Activated naive CD4-positive, alpha-beta T cell treated with Interleukin-2 at 50 U/mL for 16 hours (primary cell): Measurements from ENCODE around the gene TTC39B.
A peak's percentile ranks its signal among the peaks of the same experiment; 100 is the strongest.

ENCODE experiments used
- DNase-seq: peaks from one replicate; pipeline ENCODE4 v3.0.0-alpha.2; 2020

TTC39B gene

GRCh38 chr9:15158064-15158463, 149.0 kb downstream of the TTC39B start:
- no peak for DNase-seq

GRCh38 chr9:15157381-15157780, 149.6 kb downstream of the TTC39B start:
- DNase-seq, result no peak

- no peak for DNase-seq
Measured at GRCh38 chr9:15156241-15156640, 150.8 kb downstream of the TTC39B start.

- no peak for DNase-seq
Measured at GRCh38 chr9:15155826-15156225, 151.2 kb downstream of the TTC39B start.

- DNase-seq, result no peak
Measured at GRCh38 chr9:15155323-15155722, 151.7 kb downstream of the TTC39B start.

GRCh38 chr9:15154677-15155076, 152.3 kb downstream of the TTC39B start:
- no peak for DNase-seq

- DNase-seq, result no peak
Measured at GRCh38 chr9:15153961-15154360, 153.1 kb downstream of the TTC39B start.

- no peak for DNase-seq
Measured at GRCh38 chr9:15150939-15151338, 156.1 kb downstream of the TTC39B start.

GRCh38 chr9:15149450-15149849, 157.6 kb downstream of the TTC39B start:
- DNase-seq, result no peak

GRCh38 chr9:15146268-15146700, 160.7 kb downstream of the TTC39B start:
- DNase-seq, result no peak

- DNase-seq, result no peak
Measured at GRCh38 chr9:15144622-15145061, 162.4 kb downstream of the TTC39B start.

- DNase-seq, result no peak
Measured at GRCh38 chr9:15142878-15143534, 164.0 kb downstream of the TTC39B start.

- DNase-seq, result no peak
Measured at GRCh38 chr9:15140051-15140450, 167.0 kb downstream of the TTC39B start.

GRCh38 chr9:15139469-15139868, 167.5 kb downstream of the TTC39B start:
- DNase-seq, result no peak

- no peak for DNase-seq
Measured at GRCh38 chr9:15138357-15138686, 168.7 kb downstream of the TTC39B start.

- no peak for DNase-seq
Measured at GRCh38 chr9:15137658-15138356, 169.2 kb downstream of the TTC39B start.

- no peak for DNase-seq
Measured at GRCh38 chr9:15137089-15137488, 169.9 kb downstream of the TTC39B start.

- DNase-seq, result no peak
Measured at GRCh38 chr9:15136646-15137045, 170.4 kb downstream of the TTC39B start.

- peak; percentile 25 for DNase-seq
Measured at GRCh38 chr9:15135164-15135792, 171.7 kb downstream of the TTC39B start.

GRCh38 chr9:15133488-15133887, 173.5 kb downstream of the TTC39B start:
- no peak for DNase-seq

GRCh38 chr9:15132091-15132490, 174.9 kb downstream of the TTC39B start:
- DNase-seq, result no peak

GRCh38 chr9:15131094-15131493, 175.9 kb downstream of the TTC39B start:
- no peak for DNase-seq

- DNase-seq, result no peak
Measured at GRCh38 chr9:15127831-15128230, 179.2 kb downstream of the TTC39B start.

GRCh38 chr9:15121630-15122029, 185.4 kb downstream of the TTC39B start:
- no peak for DNase-seq
